Thoracic aorta (tissue), 2 donors: ENCODE results near the gene NHP2. TPM values are rescaled to one million over a fixed set of nuclear protein-coding genes. Genes with fewer than 3 reads are reported as not detected.

Source experiments
- ATAC-seq: fragments of 150-250 bp; one replicate; pipeline ENCODE4 v1.8.0; 2017; ENCODE audit warnings: low read depth; ENCODE audit not compliant: insufficient number of reproducible peaks, low FRiP score
- DNase-seq: peaks from one replicate; pipeline ENCODE4 v3.0.0-alpha.2; 2020; ENCODE audit warnings: low spot score
- H3K27ac ChIP-seq, 2 donors: fragments of 200-600 bp; sonication (generic); 1 replicate in 1 of 2; 2 replicates in 1 of 2; pipeline ENCODE4 v1.5.1; 2016; ENCODE audit warnings: mild to moderate bottlenecking in 2 of 2, moderate library complexity in 2 of 2
- H3K27me3 ChIP-seq: fragments of 200-600 bp; sonication (generic); replicated peaks from 2 replicates; pipeline ENCODE4 v1.6.0; 2016; ENCODE audit warnings: mild to moderate bottlenecking; ENCODE audit not compliant: insufficient read depth
- H3K36me3 ChIP-seq: fragments of 200-600 bp; sonication (generic); one replicate; pipeline ENCODE4 v1.5.1; 2016
- H3K4me1 ChIP-seq, 2 donors: fragments of 200-600 bp; sonication (generic); 1 replicate in 1 of 2; 2 replicates in 1 of 2; pipeline versions ENCODE4 v1.5.1 to v1.6.0; 2016; ENCODE audit warnings: low read depth in 2 of 2, mild to moderate bottlenecking in 1 of 2; ENCODE audit not compliant: control insufficient read depth in 1 of 2
- H3K4me3 ChIP-seq: fragments of 200-600 bp; sonication (generic); 2 replicates; pipeline ENCODE4 v1.5.1; 2016; ENCODE audit warnings: mild to moderate bottlenecking
- H3K9me3 ChIP-seq: fragments of 200-600 bp; sonication (generic); 2 replicates; pipeline ENCODE4 v1.5.1; 2016
- total RNA-seq, 2 donors: library from RNA; depleted of rRNA; stranded (reverse); fragments of >200 nt; gene quantifications; one replicate each; pipeline versions ENCODE4 v1.1.0 to v1.2.3, GENCODE V29; 2016
- TF ChIP-seq, protein P1 (sequence below): fragments of 200-600 bp; sonication (generic); IDR thresholded peaks from one replicate; pipeline ENCODE4 v1.5.1; 2019; ENCODE audit warnings: antibody characterized with exemption

The NHP2 gene
- total RNA-seq: 100 to 1,000 TPM in 1 of 2 donors, 10 to 100 TPM in 1; 99.4 to 107 TPM

DNA sequence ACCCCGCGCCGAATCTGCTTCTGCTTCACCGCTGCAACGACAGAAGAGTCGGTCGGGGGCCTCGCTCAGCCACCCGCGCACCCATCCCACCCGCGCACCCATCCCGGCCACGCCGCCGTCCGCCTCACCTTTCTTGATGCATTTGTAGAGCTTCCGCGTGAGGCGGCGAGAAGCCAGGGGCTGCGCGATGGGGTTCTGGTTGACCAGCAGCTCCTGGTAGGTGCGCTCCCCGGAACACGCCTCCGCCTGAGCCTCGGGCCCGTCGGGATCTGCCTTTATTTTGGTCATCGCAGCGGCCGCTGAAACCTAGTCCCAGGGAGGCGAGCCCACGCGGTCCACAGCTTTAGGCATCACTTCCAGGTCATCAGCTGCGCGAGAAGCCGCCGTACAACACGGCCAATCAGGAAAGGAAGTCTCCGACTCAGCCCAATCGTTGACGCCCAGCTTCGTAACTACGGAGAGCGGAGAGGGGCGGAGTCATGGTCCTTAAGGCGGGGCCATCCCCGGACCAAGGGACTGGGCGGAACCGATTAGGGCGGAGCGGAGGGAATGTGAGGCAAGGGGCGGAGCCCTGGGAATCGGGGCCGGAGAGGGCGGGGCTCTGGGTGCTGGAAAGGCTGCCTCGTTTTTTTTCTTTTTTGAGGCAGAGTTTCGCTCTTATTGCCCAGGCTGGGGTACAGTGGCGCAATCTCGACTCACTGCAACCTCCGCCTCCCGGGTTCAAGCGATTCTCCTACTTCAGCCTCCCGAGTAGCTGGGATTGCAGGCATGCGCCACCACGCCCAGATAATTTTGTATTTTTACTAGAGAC lies at the start of gene NHP2:
Gene NHP2, minus strand, starts transcription at position 356 of the 811 bp plus-strand sequence. Its CDS starts 68 bp downstream, at position 288.
- ATAC-seq (peak; percentile 97), DNase-seq (peak; percentile 96)
- Histone ChIP-seq H3K27me3 (no peaks in the 10 kb centered on the region), H3K27ac (peak within 1 kb of the TSS; percentile 46 to 68), H3K4me1 (peaks cover 11 to 20% of the 10 kb centered on the region in 2 donors), H3K4me3 (peak within 1 kb of the TSS; percentile 84), H3K9me3 (no peaks in the 10 kb centered on the region), H3K36me3 (peaks cover 15% of the 10 kb centered on the region)
- TF ChIP-seq, protein P1, sequence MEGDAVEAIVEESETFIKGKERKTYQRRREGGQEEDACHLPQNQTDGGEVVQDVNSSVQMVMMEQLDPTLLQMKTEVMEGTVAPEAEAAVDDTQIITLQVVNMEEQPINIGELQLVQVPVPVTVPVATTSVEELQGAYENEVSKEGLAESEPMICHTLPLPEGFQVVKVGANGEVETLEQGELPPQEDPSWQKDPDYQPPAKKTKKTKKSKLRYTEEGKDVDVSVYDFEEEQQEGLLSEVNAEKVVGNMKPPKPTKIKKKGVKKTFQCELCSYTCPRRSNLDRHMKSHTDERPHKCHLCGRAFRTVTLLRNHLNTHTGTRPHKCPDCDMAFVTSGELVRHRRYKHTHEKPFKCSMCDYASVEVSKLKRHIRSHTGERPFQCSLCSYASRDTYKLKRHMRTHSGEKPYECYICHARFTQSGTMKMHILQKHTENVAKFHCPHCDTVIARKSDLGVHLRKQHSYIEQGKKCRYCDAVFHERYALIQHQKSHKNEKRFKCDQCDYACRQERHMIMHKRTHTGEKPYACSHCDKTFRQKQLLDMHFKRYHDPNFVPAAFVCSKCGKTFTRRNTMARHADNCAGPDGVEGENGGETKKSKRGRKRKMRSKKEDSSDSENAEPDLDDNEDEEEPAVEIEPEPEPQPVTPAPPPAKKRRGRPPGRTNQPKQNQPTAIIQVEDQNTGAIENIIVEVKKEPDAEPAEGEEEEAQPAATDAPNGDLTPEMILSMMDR: no peak

DNA sequence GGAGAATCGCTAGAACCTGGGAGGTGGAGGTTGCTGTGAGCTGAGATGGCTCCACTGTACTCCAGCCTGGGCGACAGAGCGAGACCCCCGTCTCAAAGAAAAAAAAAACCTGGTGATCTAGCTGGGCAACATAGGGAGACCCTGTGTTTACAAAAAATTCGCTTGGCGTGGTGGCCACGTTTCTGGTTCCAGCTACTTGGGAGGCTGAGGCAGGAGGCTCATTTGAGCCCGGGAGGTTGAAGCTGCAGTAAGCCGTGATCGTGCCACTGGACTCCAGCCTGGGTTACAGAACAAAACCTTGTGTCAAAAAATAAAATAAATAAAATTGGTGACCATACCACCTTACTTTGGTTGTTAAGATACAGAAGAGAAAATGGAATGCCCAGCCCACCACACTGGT lies 48.9 kb upstream of the NHP2 start:
- Histone ChIP-seq H3K9me3 (no peaks in the 10 kb centered on the region), H3K27me3 (no peaks in the 10 kb centered on the region), H3K4me1 (peaks cover 10 to 27% of the 10 kb centered on the region in 2 donors), H3K36me3 (no peaks in the 10 kb centered on the region), H3K4me3 (no peak overlapping the region), H3K27ac (no peak overlapping the region)
- TF ChIP-seq, protein P1: no peak
- ATAC-seq (no peak), DNase-seq (no peak)

DNA sequence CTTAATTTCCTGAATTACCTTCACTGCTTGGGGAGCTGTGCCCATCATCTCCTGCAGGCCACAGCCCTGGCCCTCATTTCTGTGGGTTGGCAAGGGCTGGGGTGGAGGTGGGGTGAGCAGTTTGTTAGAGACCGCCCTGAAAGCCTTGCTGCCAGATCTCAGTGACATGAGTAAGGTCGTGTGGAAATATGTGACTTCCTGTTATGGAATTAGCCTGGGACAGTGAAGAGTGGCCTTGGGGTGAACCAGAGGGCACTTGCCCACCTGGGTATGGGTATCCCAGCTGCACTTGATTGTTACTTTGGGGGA lies 48.2 kb upstream of the NHP2 start:
- TF ChIP-seq, protein P1: no peak

DNA sequence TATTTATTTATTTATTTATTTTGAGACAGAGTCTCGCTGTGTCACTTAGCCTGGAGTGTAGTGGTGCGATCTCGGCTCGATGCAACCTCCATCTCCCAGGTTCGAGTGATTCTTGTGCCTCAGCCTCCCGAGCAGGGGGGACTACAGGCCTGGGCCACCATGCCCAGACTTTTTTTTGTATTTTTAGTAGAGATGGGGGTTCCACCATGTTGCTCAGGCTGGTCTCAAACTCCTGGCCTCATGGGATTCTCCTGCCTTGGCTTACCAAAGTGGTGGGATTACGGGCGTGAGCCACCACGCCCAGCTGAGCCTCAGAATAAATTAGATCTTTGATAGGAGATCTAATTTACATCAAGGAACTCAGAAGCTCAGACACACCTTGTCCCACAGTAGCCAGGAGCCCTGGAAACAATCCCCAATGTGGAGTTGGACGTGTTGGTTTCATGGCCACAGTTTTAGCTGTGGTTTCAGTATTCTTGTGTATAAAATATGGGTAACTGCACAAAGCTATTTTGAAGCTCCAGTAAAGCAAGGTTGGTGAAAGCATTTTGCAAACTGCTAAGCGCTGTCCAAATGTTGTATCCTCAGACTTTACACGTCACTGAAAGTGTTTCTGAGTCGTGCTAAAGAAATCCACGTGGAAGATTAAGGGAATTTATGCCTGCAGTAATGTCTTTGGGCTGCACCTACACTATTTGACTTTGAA lies 47.7 kb upstream of the NHP2 start:
- H3K27me3 ChIP-seq: no peaks in the 10 kb centered on the region
- TF ChIP-seq, protein P1: no peak
- DNase-seq (no peak), ATAC-seq (no peak)
- no peak overlapping the region for H3K27ac ChIP-seq
- H3K4me1 ChIP-seq: peaks cover 6 to 15% of the 10 kb centered on the region in 2 donors
- no peaks in the 10 kb centered on the region for H3K36me3 ChIP-seq
- H3K4me3 ChIP-seq: no peak overlapping the region
- H3K9me3 ChIP-seq: no peaks in the 10 kb centered on the region

More for the DNA sequence above, 48.2 kb upstream of the NHP2 start:
- Histone ChIP-seq H3K27me3 (no peaks in the 10 kb centered on the region), H3K4me3 (no peak overlapping the region), H3K27ac (no peak overlapping the region), H3K36me3 (no peaks in the 10 kb centered on the region), H3K4me1 (peaks cover 10 to 20% of the 10 kb centered on the region in 2 donors), H3K9me3 (no peaks in the 10 kb centered on the region)
- ATAC-seq (no peak), DNase-seq (no peak)
